Caco-2 (cell line): ENCODE measurements around the gene ANKAR. TPM values are rescaled to one million over a fixed set of nuclear protein-coding genes. Genes with fewer than 3 reads are reported as not detected.

Source experiments
- BruUV-seq: library from RNA; stranded (reverse); fragments of 400-500 nt; replicated peaks from 2 replicates; lab custom pipeline; 2021; lab: Mats Ljungman, UMichigan
- CTCF ChIA-PET: fragments of 300-600 bp; sonication (Branson Sonifier 250); formaldehyde crosslinking; loops from one replicate; lab custom pipeline; 2022; ENCODE audit warnings: antibody characterized with exemption; lab: Charles Lee
- POLR2A ChIA-PET: fragments of 300-600 bp; sonication (Branson Sonifier 250); formaldehyde crosslinking; loops from one replicate; lab custom pipeline; 2022; ENCODE audit warnings: antibody characterized with exemption; lab: Charles Lee
- DNase-seq, 2 experiments: peaks; one replicate each; pipeline versions ENCODE4 v3.0.0 to v3.0.0-alpha.2; 2020 to 2022
- H3K27me3 ChIP-seq: replicated peaks from 2 replicates; pipeline ENCODE4 v1.6.0; 2011; ENCODE audit warnings: low read length; ENCODE audit not compliant: control insufficient read depth, insufficient read depth
- H3K36me3 ChIP-seq: 2 replicates; pipeline ENCODE4 v1.5.1; 2011; ENCODE audit warnings: low read length; ENCODE audit not compliant: control insufficient read depth, insufficient read depth
- H3K4me1 ChIP-seq: fragments of 250-450 bp; sonication (Bioruptor Pico); 2 replicates; pipeline ENCODE4 v1.5.1; 2020; ENCODE audit warnings: mild to moderate bottlenecking
- H3K4me3 ChIP-seq: 2 replicates; pipeline ENCODE4 v1.5.1; 2011; ENCODE audit warnings: low read depth, mild to moderate bottlenecking, control low read depth, low read length
- H3K9me3 ChIP-seq: fragments of 250-450 bp; sonication (Bioruptor Pico); 2 replicates; pipeline ENCODE4 v1.5.1; 2020; ENCODE audit warnings: mild to moderate bottlenecking, moderate library complexity
- H3K27ac Mint-ChIP-seq: one replicate; pipeline ENCODE4 v1.8.0; 2022; ENCODE audit warnings: mixed read lengths; ENCODE audit not compliant: unreplicated experiment
- H3K27me3 Mint-ChIP-seq: one replicate; pipeline ENCODE4 v1.8.0; 2022; ENCODE audit warnings: mixed read lengths; ENCODE audit not compliant: insufficient read depth, unreplicated experiment
- H3K36me3 Mint-ChIP-seq: one replicate; pipeline ENCODE4 v1.8.0; 2022; ENCODE audit warnings: mild to moderate bottlenecking, mixed read lengths; ENCODE audit not compliant: insufficient read depth, unreplicated experiment
- H3K4me1 Mint-ChIP-seq: one replicate; pipeline ENCODE4 v1.8.0; 2022; ENCODE audit warnings: low read depth, mixed read lengths; ENCODE audit not compliant: unreplicated experiment
- H3K4me3 Mint-ChIP-seq: one replicate; pipeline ENCODE4 v1.8.0; 2022; ENCODE audit warnings: mild to moderate bottlenecking, moderate library complexity, mixed read lengths; ENCODE audit not compliant: unreplicated experiment
- H3K9me3 Mint-ChIP-seq: one replicate; pipeline ENCODE4 v1.8.0; 2022; ENCODE audit warnings: mixed read lengths; ENCODE audit not compliant: unreplicated experiment
- CTCF ChIP-seq, 2 experiments: fragments of 200-600 bp in 1 of 2; IDR thresholded peaks; 1 replicate in 1 of 2; 2 replicates in 1 of 2; pipeline versions ENCODE4 v1.5.1 to v1.8.0; 2011 to 2022; ENCODE audit warnings: antibody characterized with exemption in 1 of 2, control low read depth in 1 of 2, inconsistent platforms in 1 of 2, low read depth in 1 of 2, low read length in 1 of 2, mild to moderate bottlenecking in 1 of 2, moderate library complexity in 1 of 2; ENCODE audit not compliant: insufficient read depth in 1 of 2, severe bottlenecking in 1 of 2, unreplicated experiment in 1 of 2
- intact Hi-C: fragments of 100-400 bp; cut with micrococcal nuclease; formaldehyde crosslinking; loops from one replicate; pipeline ENCODE4 v1.10.0; 2022; ENCODE audit not compliant: unreplicated experiment
- total RNA-seq: library from RNA; stranded (reverse); gene quantifications from 2 replicates; pipeline ENCODE4 v1.2.3, GENCODE V29; 2022

ANKAR gene
- total RNA-seq, 1 experiment from 2014 or later, result 4.7 TPM

GRCh38 chr2:189719571-189719970 lies 45.1 kb downstream of the ANKAR start:
- Mint-ChIP-seq H3K27me3 (no peaks in the 10 kb centered on the region), H3K4me3 (no peak overlapping the region), H3K36me3 (no peaks in the 10 kb centered on the region), H3K27ac (no peak overlapping the region), H3K9me3 (peaks cover 9% of the 10 kb centered on the region), H3K4me1 (no peaks in the 10 kb centered on the region)
- Histone ChIP-seq H3K27me3 (no peaks in the 10 kb centered on the region), H3K36me3 (no peaks in the 10 kb centered on the region), H3K9me3 (no peaks in the 10 kb centered on the region), H3K4me3 (no peak overlapping the region), H3K4me1 (no peaks in the 10 kb centered on the region)
- ChIA-PET CTCF (no interaction called here), POLR2A (no interaction called here)
- DNase-seq, result no peak
- no TSS peak for BruUV-seq
- no peak for TF ChIP-seq CTCF (IDR thresholded peaks at IDR 0.05; ENCODE audit: insufficient read depth in 1 of 2, low read depth in 1 of 2, low read length in 1 of 2, severe bottlenecking in 1 of 2, unreplicated experiment in 1 of 2)
- intact Hi-C loops, result no loop called here

GRCh38 chr2:189723192-189723591 lies 48.7 kb downstream of the ANKAR start:
- no peaks in the 10 kb centered on the region for H3K9me3 Mint-ChIP-seq
- H3K4me3 Mint-ChIP-seq, result no peak overlapping the region
- POLR2A ChIA-PET, result no interaction called here
- H3K4me1 Mint-ChIP-seq, result no peaks in the 10 kb centered on the region
- CTCF ChIA-PET, result no interaction called here
- H3K4me1 ChIP-seq, result no peaks in the 10 kb centered on the region
- H3K27me3 Mint-ChIP-seq, result no peaks in the 10 kb centered on the region
- intact Hi-C loops, result no loop called here
- no peaks in the 10 kb centered on the region for H3K27me3 ChIP-seq
- H3K27ac Mint-ChIP-seq, result no peak overlapping the region
- no peak overlapping the region for H3K4me3 ChIP-seq
- H3K36me3 ChIP-seq, result no peaks in the 10 kb centered on the region
- H3K9me3 ChIP-seq, result no peaks in the 10 kb centered on the region
- no peak for DNase-seq
- H3K36me3 Mint-ChIP-seq, result no peaks in the 10 kb centered on the region
- no peak for TF ChIP-seq CTCF (IDR thresholded peaks at IDR 0.05; ENCODE audit: insufficient read depth in 1 of 2, low read depth in 1 of 2, low read length in 1 of 2, severe bottlenecking in 1 of 2, unreplicated experiment in 1 of 2)
- BruUV-seq, result no TSS peak

Other genes starting within 250 kb of the ANKAR start
- gene WDR75, start 233.2 kb upstream of the ANKAR start, total RNA-seq, result 50.2 and 57.7 TPM in 2 replicates
- 78.1 and 109 TPM in 2 replicates for gene SLC40A1, start 93.9 kb upstream of the ANKAR start, total RNA-seq
- gene ASNSD1, start 13.2 kb upstream of the ANKAR start, total RNA-seq, result 39.2 and 49.4 TPM in 2 replicates
- 5.0 and 5.3 TPM in 2 replicates for gene OSGEPL1, start 88.1 kb downstream of the ANKAR start, total RNA-seq
- gene ORMDL1, start 109.7 kb downstream of the ANKAR start, total RNA-seq, result 52.1 and 52.7 TPM in 2 replicates
- gene PMS1, start 109.8 kb downstream of the ANKAR start, total RNA-seq, result 38.1 and 40.2 TPM in 2 replicates